CD4-positive, alpha-beta T cell treated with Interferon gamma for 1 hour (primary cell): Measurements from ENCODE around the gene FOXC1.

Source experiments
- DNase-seq: peaks from one replicate; pipeline ENCODE4 v3.0.0-alpha.2; 2020

The FOXC1 gene

GRCh38 chr6:1624851-1625781, 15.4 kb downstream of the FOXC1 start:
- no peak for DNase-seq

GRCh38 chr6:1625794-1626435, 16.2 kb downstream of the FOXC1 start:
- DNase-seq, result no peak

GRCh38 chr6:1626481-1626880, 16.8 kb downstream of the FOXC1 start:
- DNase-seq, result no peak

GRCh38 chr6:1627827-1628560, 18.3 kb downstream of the FOXC1 start:
- DNase-seq, result no peak

GRCh38 chr6:1629316-1629715, 19.6 kb downstream of the FOXC1 start:
- DNase-seq, result no peak

- DNase-seq, result no peak
Observed at GRCh38 chr6:1630212-1630770, 20.6 kb downstream of the FOXC1 start.

- no peak for DNase-seq
Observed at GRCh38 chr6:1630771-1631217, 21.1 kb downstream of the FOXC1 start.

GRCh38 chr6:1631251-1631650, 21.5 kb downstream of the FOXC1 start:
- DNase-seq, result no peak

GRCh38 chr6:1633366-1634021, 23.8 kb downstream of the FOXC1 start:
- no peak for DNase-seq

GRCh38 chr6:1634081-1634480, 24.4 kb downstream of the FOXC1 start:
- no peak for DNase-seq

GRCh38 chr6:1635305-1636010, 25.7 kb downstream of the FOXC1 start:
- no peak for DNase-seq

- no peak for DNase-seq
Observed at GRCh38 chr6:1636272-1636825, 26.6 kb downstream of the FOXC1 start.

GRCh38 chr6:1636971-1637871, 27.5 kb downstream of the FOXC1 start:
- DNase-seq, result no peak

GRCh38 chr6:1639430-1639829, 29.7 kb downstream of the FOXC1 start:
- DNase-seq, result no peak

GRCh38 chr6:1640476-1640875, 30.8 kb downstream of the FOXC1 start:
- DNase-seq, result no peak

GRCh38 chr6:1641343-1641885, 31.7 kb downstream of the FOXC1 start:
- no peak for DNase-seq

- DNase-seq, result no peak
Observed at GRCh38 chr6:1643111-1643510, 33.4 kb downstream of the FOXC1 start.

- DNase-seq, result no peak
Observed at GRCh38 chr6:1643830-1644445, 34.2 kb downstream of the FOXC1 start.

GRCh38 chr6:1644516-1645060, 34.9 kb downstream of the FOXC1 start:
- no peak for DNase-seq
